Cardiac septum (tissue), 1 donor: ENCODE data around the gene POLN. TPM values are rescaled to one million over a fixed set of nuclear protein-coding genes. Genes with fewer than 3 reads are reported as not detected.

Experiments
- DNase-seq: peaks from one replicate; pipeline ENCODE4 v3.0.0-alpha.2; 2020; ENCODE audit warnings: low spot score
- intact Hi-C: fragments of 100-400 bp; cut with DNase I; formaldehyde crosslinking; loops from one replicate; pipeline ENCODE4 v1.14.0; 2022
- total RNA-seq: library from RNA; stranded (reverse); fragmentation: NEBNext Ultra II Directional; extraction: Animal tissue kit (Norgen Biotek cat#: 25700); gene quantifications from one replicate; pipeline ENCODE4 v1.2.1, GENCODE V29; 2021
- donor health status: DM: no; HTN: no; CAD: no.

The POLN gene
- total RNA-seq, 1 donor from 2014 or later = 2.3 TPM

GRCh38 chr4:2059726-2060602 lies 182.0 kb downstream of the POLN start:
- intact Hi-C loops = no loop called here
- DNase-seq = no peak

DNA sequence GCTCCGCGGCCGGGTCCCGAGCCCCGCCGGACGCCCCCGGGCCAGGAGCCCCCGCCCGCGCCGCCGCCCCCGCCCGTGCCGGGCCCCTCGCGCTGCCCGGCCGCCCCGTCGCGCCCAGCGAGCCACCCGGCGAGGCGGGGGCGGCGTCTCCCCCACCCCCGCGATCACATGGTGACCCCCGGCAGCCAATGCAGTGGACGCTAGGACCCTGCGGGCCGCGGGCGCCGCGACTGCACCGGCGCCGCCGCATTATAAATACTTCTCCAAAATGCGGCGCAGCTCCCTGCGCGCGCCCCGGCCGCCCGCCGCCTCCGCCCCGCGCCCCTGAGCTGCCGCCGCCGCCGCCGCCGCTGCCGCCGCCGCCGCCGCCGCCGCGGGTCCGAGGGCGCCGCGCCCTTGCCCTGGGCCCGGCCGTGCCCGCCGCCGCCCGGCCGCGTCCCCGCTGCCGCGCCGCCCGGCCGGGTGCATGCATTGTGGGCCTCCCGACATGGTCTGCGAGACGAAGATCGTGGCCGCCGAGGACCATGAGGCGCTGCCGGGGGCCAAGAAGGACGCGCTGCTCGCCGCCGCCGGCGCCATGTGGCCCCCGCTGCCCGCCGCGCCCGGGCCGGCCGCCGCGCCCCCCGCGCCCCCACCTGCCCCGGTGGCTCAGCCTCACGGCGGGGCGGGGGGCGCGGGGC lies 182.7 kb downstream of the POLN start, which contains the start of gene NAT8L:
NAT8L (plus strand) TSS at position 282 of the 680 bp plus-strand sequence; CDS start at position 467, 185 bp downstream.
- DNase-seq = no peak
- intact Hi-C loops = no loop called here

DNA sequence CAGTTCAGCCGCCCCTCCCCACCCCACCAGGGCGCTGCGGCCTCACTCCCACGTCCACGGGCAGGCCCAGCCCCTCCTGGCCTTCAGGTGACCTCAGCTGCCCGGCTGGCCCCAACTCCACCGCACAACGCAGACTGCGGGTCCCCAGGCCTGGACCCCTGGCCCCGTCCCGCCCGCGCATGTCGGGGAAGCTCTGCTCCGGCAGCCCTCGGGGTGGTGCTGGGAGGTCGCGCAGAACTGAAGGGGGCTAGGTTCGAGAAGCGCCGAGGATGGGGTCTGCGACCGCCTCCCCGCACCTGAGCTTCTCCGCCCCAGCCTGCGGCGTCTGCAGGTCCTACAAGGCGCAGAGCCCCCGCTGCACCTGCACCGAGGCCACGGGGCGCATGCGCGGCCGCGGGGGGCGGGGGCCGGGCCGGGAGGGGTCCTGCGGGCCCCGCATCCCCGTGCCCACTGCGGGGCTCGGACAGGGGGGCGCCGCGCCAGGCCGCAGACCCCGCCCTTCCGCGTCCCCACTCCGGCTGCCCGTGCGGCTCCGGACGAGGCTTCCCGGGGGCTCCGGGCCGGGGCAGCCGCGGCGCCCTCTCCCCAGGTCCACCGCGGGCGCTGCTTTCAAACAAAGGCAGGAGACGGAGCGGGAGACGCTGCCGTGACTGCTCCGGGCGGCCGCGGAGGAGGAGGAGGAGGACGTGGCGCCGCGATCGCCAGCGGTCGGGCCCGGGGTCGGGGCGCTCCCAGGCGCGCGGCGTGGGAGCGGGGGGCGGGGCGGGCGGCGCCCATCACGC lies 183.5 kb downstream of the POLN start:
- intact Hi-C loops = no loop called here
- DNase-seq = no peak

- DNase-seq = no peak
- intact Hi-C loops = no loop called here
Measured at GRCh38 chr4:2057382-2058065, 184.4 kb downstream of the POLN start.

DNA sequence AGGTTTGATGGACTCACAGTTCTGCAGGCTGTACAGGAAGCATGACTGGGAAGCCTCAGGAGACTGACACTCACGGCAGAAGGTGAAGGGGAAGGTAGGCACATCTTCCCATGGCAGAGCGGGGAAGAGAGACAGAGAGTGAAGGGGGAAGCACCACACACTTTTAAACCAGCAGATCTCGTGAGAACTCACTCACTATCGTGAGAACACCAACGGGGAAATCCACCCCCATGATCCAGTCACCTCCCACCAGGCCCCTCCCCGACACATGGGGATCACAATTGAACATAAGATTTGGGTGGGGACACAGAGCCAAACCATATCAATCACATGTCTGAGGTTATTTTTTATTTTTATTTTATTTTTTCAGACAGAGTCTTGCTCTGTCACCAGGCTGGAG lies 187.7 kb downstream of the POLN start:
- intact Hi-C loops = no loop called here
- no peak for DNase-seq

- intact Hi-C loops = no loop called here
- DNase-seq = peak; percentile 51
Measured at GRCh38 chr4:2051086-2051485, 190.8 kb downstream of the POLN start.

DNA sequence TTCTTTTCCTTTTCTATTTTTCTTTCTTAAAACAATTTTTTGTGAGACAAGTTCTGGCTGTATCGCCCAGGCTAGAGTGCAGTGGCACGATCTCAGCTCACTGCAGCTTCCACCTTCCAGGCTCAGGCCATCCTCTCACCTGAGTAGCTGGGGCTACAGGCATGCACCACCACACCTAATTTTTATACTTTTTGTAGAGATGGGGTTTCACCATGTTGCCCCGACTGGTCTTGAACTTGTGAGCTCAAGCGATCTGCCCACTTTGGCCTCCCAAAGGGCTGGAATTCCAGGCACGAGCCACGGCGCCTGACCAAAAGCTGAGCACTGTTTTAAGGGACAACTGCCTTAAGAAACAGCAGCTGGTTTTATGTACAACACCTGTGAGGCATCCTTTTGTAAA lies 192.1 kb downstream of the POLN start:
- intact Hi-C loops = no loop called here
- peak; percentile 63 for DNase-seq

DNA sequence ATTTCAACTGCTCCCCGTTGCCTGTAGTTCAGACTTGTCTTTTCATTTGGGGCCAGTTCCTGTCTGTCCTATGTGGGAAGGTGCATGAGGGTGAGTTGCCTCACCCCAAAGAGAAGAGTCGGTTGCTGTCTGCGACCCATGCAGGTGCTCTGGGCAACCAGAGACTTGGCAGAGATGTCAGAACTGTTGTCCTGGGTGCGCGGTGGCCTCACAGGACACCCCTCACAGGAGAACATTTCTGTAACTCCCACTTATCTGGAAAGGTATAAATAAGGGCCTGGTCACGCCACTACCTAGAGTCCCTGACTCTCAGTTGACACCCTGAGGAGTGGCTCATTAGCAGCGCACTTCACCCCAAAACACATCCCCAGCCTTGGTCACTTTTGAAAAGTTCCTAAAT lies 192.5 kb downstream of the POLN start:
- intact Hi-C loops = no loop called here

DNA sequence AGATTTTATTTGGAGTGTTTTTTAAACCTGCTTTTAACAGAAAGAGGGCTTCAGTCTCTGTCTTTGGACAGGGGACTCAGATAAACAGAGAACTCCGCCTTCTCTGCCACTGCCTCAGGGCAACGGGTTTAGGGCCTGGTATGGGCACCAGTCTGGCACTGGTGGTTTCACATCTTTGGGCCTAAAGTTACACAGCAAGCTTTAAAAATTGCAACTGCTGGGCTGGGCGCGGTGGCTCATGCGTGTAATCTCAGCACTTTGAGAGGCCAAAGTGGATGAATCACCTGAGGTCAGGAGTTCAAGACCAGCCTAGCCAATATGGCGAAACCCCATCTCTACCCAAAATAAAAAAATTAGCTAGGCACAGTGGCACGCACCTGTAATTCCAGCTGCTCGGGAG lies 193.1 kb downstream of the POLN start:
- intact Hi-C loops = no loop called here
- peak; percentile 2 for DNase-seq

More for the DNA sequence above, 192.5 kb downstream of the POLN start:
- DNase-seq = peak; percentile 22

- DNase-seq = peak; percentile 31
Measured at GRCh38 chr4:2047781-2048581, 193.9 kb downstream of the POLN start.

GRCh38 chr4:2047031-2047660 lies 194.8 kb downstream of the POLN start:
- intact Hi-C loops = no loop called here
- peak; percentile 55 for DNase-seq

More at GRCh38 chr4:2047781-2048581, 193.9 kb downstream of the POLN start:
- intact Hi-C loops = no loop called here

GRCh38 chr4:2046031-2046961 lies 195.6 kb downstream of the POLN start:
- intact Hi-C loops = no loop called here
- DNase-seq = peak; percentile 71

- peak; percentile 66 for DNase-seq
- intact Hi-C loops = no loop called here
Measured at GRCh38 chr4:2045518-2045951, 196.4 kb downstream of the POLN start.

DNA sequence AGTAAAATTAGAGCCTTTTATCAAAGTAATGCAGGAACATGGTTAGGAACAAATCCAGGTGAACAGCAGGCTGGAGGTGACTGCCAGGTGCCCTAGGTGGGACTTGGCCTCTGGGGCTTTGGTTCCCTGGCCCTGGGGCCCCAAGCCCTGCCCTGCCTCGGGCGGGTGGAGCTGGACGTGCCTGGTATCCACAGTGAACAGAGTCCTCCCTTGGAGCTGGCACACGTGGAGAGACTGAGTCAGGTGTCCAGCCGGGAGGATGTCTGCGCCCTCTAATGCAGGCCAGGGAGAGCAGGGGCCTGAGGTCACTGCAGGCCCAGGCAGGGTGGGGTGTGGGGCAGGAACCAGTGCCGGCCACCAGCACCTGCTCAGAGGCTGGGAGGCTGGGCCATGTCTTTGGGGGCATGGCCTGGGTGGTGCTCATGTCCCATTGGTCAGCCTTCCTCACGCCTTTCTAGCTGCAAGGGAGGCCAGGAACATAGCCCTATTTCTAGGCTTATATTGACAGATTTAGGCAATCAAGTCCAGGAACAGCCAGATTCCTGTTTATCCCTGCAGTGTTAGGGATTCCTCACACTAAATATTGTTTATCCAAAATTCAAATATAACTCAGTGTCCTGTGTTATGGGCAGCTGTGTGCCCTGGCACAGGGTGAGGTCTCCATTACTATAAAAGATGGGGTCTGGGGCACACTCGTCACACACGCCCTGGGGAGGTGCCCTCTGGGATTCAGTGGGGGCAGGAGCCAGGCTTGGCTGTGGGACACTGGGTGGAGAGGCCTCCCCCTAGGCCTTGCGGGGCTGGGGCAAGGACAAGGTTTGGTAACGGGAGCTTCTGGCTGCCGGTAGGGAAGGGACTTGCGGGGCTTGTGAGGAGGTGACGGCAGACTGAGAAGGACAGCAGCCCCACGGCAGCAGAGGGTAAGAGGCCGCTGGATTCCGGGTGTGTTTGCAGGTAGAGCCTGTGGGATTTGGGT lies 197.1 kb downstream of the POLN start:
- peak; percentile 73 for DNase-seq
- intact Hi-C loops = no loop called here

GRCh38 chr4:2044119-2044485 lies 197.8 kb downstream of the POLN start:
- intact Hi-C loops = no loop called here

More at GRCh38 chr4:2044119-2044485, 197.8 kb downstream of the POLN start:
- DNase-seq = no peak
